HG03108 (cell line): ENCODE results near the gene HLTF.

ENCODE experiments used
- ATAC-seq: cut with Tn5 transposase; IDR thresholded peaks from one replicate; pipeline ENCODE4 v1.9.1; 2021; ENCODE audit warnings: moderate library complexity; ENCODE audit not compliant: unreplicated experiment

Gene HLTF

DNA sequence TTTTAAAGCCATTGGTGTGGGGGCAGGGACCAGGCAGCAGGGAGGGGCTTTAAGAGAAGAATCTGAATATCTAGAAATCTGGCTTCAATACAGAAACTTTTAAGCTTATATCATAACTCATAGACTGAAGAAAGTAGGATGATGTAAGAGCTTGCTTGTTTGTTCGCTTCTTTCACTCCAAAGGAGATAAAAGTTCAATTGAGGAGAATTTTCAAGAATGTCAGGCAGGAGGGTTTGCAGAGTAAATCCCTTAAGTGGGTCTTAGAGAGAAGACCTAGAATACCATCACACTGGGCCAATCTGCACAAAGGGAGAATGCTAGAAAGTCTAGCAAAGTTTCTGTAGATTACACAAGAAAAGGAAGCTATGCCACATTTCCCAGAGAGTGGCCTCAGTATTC, 4.1 kb upstream of the HLTF start:
- ATAC-seq = no peak

DNA sequence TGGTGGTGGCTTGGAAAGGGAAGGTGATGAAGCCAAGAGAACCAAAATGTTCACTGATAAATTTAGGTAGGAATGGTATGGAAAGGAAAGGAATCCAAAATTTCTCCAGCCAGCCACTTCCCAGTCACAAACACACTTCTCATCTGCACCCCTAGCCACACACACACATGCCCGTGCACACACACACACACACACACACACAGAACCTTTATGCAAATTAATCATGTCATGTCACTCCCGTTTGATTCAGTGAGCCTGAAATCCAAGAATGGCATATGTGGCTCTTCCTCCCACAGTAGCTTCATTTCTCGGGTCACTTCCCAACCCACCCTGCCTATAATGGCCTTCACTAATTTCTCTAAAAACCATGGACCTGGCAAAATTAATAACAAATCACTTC, 3.1 kb upstream of the HLTF start:
- no peak for ATAC-seq

DNA sequence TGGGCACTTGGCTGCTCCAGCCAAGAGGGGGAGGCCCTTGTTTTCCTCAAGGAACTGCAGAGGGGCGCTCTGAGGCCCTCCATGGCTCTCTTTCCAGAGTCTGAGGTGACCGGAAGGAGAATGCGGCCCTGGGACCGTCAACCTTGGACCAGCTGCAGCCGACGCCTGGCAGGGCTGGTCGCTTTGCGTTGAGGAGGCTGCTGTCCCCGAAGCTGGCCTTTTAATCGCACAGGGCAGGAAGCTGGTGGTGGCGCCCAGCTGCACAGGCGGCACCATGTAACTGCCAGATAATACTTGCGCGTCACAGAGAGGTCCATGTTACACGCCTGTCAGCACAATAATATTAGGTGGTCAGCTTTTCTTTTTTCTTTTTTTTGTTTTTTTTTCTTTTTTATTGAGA, 875 bp upstream of the HLTF start:
- ATAC-seq = no peak

GRCh38 chr3:149085828-149086231, 503 bp downstream of the HLTF start:
- ATAC-seq = peak; percentile 23

DNA sequence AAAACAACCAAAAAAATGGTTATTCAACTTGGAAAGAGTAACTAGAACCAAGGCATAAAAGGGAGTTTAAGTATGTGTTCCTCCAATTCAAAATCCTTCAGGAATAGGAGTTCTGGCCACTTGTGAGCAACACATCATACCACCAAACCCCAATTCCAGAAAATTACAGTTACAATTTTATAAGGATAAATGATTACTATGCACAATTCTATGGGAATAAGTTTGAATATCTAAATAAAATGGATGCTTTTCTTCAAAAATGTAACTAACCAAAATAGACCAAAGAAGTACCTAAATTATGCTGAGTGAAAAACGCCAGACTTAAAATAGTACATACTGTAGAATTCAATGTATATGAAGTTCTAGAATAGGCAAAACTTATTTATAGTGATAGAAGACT, 4.6 kb downstream of the HLTF start:
- ATAC-seq = no peak

GRCh38 chr3:149080699-149081091, 5.6 kb downstream of the HLTF start:
- ATAC-seq = no peak

DNA sequence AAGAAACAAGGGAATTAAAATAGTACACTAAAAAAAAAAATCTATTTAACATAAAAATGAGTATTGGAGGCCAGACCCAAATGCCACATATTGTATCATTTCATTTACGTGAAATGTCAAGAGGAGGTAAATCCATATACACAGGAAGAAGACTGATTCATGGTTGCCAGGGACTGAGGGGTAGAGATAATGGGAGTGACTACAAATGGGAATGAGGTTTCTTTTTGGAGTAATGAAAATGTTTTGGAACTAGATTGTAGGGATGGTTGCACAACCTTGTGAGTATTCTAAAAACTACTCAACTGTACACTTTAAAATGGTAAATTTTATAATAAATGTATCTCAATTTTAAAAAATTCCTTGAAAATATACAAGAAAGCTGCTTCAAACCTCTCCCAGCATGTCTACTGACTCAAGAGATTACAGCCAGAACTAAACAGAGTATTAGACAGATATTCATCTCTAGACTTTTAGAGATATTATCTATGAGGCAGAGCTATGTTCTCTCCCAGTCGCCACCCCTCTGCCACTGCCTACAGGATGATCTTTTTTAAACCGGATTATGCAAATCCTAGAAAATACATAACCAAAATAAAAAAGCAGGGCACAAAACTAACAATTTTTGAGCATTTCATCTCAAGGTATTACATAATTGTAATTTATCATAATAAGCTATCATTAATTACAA, 6.2 kb downstream of the HLTF start:
- no peak for ATAC-seq

DNA sequence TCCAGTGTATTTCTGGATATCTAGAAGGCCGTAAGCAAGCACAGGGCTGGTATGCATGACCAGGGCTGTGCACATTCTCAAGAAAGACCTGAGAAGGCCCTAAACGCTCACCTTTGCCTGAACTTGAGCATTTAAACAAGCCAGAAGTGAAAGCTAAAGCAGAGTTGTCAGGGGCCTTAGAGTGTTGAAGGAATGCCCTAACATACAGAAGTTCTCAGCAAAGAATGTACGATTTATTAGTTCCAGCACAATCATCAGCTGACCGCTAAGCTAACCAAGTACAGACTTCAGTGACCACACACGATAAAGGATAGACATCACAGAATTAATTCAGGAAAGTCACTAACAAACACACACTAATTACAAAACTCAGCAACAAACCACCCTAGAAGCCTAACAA, 8.7 kb downstream of the HLTF start:
- ATAC-seq = no peak

DNA sequence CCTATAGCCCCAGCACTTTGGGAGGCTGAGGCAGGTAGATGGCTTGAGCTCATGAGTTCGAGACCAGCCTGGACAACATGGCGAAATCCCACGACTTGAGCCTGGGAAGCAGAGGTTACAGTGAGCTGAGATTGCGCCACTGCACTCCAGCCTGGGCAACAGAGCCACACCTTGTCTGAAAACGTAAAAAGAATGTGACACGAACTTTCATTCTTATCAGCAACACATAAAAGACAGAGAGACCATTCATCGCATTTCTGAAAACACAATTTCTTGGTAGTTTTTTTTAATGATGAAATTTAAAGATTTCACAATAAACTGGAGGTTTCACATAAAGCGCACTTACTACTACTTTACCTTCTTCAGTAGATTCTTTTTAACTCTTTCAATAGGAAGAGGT, 18.4 kb downstream of the HLTF start:
- ATAC-seq = no peak

- ATAC-seq = no peak
Observed at GRCh38 chr3:149061776-149062175, 24.6 kb downstream of the HLTF start.

GRCh38 chr3:149058602-149059001, 27.7 kb downstream of the HLTF start:
- ATAC-seq = peak; percentile 67

DNA sequence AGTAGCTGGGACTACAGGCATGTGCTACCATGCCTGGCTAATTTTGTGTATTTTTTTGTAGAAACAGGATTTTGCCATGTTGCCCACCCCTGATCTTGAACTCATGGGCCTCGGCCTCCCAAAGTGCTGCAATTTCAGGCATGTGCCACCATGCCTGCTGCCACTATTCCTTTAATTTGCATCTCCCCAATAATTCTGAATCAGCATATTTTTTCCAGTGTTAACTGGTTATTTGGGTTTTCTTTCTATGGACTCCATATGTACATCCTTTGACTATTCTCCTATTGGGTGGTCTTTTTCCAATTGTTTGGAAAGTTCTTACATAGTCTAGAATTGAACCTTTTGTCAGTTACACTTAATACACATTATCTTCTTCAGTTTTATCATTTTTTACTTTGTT, 28.1 kb downstream of the HLTF start:
- ATAC-seq = no peak

GRCh38 chr3:149055575-149055974, 30.8 kb downstream of the HLTF start:
- no peak for ATAC-seq

DNA sequence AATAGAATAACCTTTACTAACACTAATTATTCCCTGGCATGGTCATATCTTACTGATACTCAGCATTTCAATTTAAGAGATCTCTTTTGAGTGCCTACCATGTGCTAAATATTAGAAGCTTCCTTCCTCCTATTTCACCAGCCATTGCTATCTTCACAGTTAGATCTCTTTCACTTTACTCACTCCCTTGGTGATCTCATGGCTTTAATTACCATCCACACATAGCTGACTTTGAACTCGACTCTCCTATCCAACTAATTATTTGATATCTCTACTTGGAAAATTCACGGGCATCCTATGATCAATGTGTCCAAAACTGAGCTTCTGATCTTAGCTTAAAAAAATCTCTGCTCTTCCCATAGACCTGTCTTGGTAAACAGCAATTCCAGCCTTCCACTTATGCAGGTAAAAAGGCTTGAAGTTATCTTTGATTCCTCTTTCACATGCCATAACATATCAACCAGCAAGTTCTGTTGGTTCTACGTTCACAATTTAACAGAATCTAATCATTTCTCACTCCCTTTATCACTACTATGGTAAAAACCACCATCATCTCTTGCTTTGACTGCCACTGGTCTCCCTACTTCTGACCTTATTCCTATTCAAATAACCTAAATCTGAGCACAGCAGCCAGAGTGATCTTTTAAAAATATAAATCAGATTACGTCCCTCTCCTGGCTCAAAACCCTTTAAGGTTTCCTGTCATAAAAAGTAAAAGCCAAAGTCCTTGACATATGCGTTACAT, 41.8 kb downstream of the HLTF start:
- no peak for ATAC-seq

DNA sequence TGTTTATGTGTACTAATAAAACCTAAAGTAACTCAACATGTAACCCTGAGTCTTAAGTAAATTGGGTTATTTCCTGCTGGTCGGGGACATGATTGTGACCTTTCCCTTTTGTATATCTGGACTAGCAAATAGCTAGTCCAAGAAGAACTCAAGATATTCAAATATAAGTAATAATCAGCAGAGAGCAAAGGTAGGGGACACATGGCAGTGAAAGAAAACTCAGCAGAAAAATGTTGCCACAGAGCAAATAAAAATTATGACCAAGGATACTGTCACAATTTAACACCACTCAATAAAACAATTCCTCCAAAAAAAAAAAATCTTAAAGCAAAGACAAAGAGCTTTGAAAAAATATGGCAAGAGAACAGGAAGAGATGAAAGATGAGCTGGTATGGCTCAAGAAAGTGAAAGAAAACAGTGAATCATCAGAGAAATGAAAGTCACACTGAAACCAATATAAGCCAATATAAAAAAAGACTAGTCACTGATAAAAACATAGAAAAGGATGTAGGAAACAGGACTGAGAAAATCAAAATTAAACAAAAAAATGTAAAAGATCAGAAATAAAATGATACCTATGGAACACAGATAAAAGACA, 43.4 kb downstream of the HLTF start:
- ATAC-seq = peak; percentile 75

DNA sequence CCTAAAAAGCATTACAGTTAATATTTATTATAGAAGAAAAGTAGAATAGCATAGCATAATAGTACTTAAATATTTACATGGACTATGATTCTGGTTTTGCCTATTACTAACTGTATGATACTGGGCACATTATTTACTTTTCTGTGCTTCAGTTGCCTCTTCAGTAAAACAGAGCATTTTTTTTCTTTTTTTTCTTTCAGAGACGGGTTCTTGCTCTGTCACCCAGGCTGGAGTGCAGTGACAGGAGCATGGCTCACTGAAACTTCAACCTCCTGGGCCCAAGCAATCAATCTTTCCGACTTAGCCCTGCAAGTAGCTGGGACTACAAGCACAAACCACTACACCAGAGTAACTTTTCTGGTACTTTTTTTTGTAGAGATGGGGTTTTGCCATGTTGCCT, 48.0 kb downstream of the HLTF start:
- ATAC-seq = no peak

- no peak for ATAC-seq
Observed at GRCh38 chr3:149037684-149038083, 48.6 kb downstream of the HLTF start.

DNA sequence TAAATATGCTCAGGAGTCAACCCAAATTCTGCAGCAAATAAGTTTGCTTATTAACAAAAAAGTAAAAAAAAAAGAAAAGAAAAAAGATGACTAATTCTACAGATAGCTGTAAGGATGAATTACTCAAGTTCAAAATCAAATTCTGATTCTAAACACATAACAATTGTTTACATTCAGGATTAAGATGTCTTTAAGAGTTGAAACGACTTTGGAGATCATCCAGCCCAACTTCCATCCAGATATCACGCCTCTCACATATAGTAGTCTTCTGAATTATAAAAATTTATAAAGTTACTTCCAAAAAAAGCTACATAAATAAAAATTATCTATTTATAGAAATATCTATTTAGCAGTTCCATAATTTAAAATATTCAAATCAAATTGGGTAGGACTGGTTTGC, 55.2 kb downstream of the HLTF start:
- ATAC-seq = no peak

DNA sequence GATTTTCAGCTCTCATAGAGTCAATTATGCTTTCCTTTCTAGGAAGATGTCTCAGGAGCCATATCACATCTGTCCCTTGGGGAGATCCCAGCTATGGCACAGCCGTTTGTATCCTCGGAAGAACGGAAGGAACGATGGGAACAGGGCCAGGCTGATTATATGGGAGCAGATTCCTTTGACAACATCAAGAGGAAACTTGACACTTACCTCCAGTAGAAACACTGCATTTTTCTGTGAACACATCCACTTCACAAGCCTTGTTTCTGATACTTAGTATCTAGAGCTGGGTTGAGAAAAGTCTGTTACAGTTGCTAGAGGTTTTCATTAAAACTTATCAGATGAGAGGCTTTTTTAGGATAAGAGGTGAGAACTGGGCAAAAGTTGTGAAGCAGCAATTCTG, 59.6 kb downstream of the HLTF start:
- no peak for ATAC-seq

DNA sequence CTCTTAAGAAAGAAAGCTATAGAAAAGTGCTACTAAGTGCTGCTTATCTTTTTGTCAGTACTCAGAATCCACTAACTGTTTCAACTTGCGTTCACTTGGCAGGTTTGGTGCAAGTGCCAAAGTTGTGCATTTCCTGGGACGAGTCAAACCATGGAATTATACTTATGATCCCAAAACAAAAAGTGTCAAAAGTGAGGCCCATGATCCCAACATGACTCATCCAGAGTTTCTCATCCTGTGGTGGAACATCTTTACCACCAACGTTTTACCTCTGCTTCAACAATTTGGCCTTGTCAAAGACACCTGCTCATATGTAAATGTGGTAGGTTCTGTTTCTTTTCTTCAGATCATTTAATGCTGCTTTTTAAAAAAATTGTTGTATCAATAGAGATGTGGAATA, 62.4 kb downstream of the HLTF start:
- no peak for ATAC-seq

DNA sequence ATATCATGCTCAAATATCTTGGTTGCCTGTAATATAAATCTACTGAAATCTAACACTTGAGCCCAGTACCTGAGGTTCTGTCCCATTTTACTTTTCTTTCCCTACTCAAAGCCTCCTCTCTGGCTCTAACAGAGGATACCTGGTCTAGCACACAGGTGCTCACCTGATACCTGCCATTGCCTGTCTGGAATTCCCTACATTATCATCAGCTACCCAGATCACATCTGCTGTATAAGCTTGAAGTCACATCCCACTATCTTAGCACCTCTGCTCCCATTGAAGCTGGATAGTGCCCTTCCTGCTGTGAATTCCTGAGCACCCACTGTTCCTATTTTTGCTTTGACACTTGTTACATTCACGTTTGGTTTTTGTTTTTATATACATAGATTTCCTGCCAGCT, 64.5 kb downstream of the HLTF start:
- no peak for ATAC-seq

DNA sequence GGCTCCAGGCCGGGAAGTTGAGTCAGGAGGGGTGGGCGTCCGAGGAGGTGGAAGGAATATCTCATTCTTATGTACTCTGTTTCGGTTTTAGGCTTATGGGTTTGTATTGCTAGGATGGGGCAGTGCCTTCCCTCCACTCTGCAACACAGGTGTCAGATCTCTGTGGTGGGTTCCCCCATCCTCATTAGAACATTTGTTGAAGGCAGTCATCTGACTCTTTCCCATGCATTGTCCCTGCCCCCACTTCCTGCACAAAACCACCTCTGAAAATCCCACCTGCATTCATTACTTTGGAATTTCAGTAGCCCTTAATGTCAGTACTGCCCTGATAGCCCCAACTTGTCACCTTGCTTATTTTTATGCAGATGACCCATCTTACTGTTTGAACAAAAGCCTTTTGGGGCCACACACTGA, 65.5 kb downstream of the HLTF start:
- ATAC-seq = no peak
